Astrocyte (in vitro differentiated cells and primary cell): Measurements from ENCODE around the gene RAC2. TPM values are rescaled to one million over a fixed set of nuclear protein-coding genes. Genes with fewer than 3 reads are reported as not detected.

Source experiments
- DNase-seq: peaks from one replicate; pipeline ENCODE4 v3.0.0-alpha.2; 2010; ENCODE audit warnings: low read depth
- FAIRE-seq: peaks from 2 replicates; lab custom pipeline; 2011; peaks lifted over from hg19 to GRCh38; lab: Jason Lieb, UNC
- H2AFZ ChIP-seq: 2 replicates; pipeline ENCODE4 v1.6.0; 2012; ENCODE audit warnings: low read depth, low read length, inconsistent platforms
- H3K27ac ChIP-seq: 2 replicates; pipeline ENCODE4 v1.5.1; 2011; ENCODE audit warnings: low read depth, low read length, inconsistent platforms
- H3K27me3 ChIP-seq: 2 replicates; pipeline ENCODE4 v1.6.0; 2011; ENCODE audit warnings: low read length, inconsistent platforms; ENCODE audit not compliant: insufficient read depth
- H3K36me3 ChIP-seq: 2 replicates; pipeline ENCODE4 v1.5.1; 2011; ENCODE audit warnings: low read length, inconsistent platforms; ENCODE audit not compliant: insufficient read depth
- H3K4me1 ChIP-seq: 2 replicates; pipeline ENCODE4 v1.5.1; 2011; ENCODE audit warnings: low read length, inconsistent platforms; ENCODE audit not compliant: insufficient read depth
- H3K4me2 ChIP-seq: 2 replicates; pipeline ENCODE4 v1.6.0; 2012; ENCODE audit warnings: low read length, inconsistent platforms
- H3K4me3 ChIP-seq: 2 replicates; pipeline ENCODE4 v1.5.1; 2011; ENCODE audit warnings: low read depth, mild to moderate bottlenecking, low read length, inconsistent platforms; ENCODE audit not compliant: insufficient read depth
- H3K79me2 ChIP-seq: 2 replicates; pipeline ENCODE4 v1.6.0; 2012; ENCODE audit warnings: mild to moderate bottlenecking, low read length, inconsistent platforms; ENCODE audit not compliant: insufficient read depth
- H3K9ac ChIP-seq: 2 replicates; pipeline ENCODE4 v1.6.0; 2012; ENCODE audit warnings: mild to moderate bottlenecking, low read length, inconsistent platforms
- H3K9me3 ChIP-seq: 2 replicates; pipeline ENCODE4 v1.5.1; 2012; ENCODE audit warnings: low read depth, mild to moderate bottlenecking, low read length, inconsistent platforms; ENCODE audit not compliant: insufficient read depth
- H4K20me1 ChIP-seq: 2 replicates; pipeline ENCODE4 v1.6.0; 2012; ENCODE audit warnings: low read length, inconsistent platforms; ENCODE audit not compliant: insufficient read depth
- H3K27ac Mint-ChIP-seq: one replicate; pipeline ENCODE4 v1.8.0; 2021; ENCODE audit warnings: mild to moderate bottlenecking, mixed read lengths; ENCODE audit not compliant: unreplicated experiment
- H3K27me3 Mint-ChIP-seq: one replicate; pipeline ENCODE4 v1.8.0; 2021; ENCODE audit warnings: low read depth, mixed read lengths; ENCODE audit not compliant: unreplicated experiment
- H3K36me3 Mint-ChIP-seq: one replicate; pipeline ENCODE4 v1.8.0; 2021; ENCODE audit warnings: low read depth, mixed read lengths; ENCODE audit not compliant: unreplicated experiment
- H3K4me1 Mint-ChIP-seq: one replicate; pipeline ENCODE4 v1.8.0; 2021; ENCODE audit warnings: low read depth, mixed read lengths; ENCODE audit not compliant: unreplicated experiment
- H3K4me3 Mint-ChIP-seq: one replicate; pipeline ENCODE4 v1.8.0; 2021; ENCODE audit warnings: mild to moderate bottlenecking, moderate library complexity, mixed read lengths; ENCODE audit not compliant: unreplicated experiment
- H3K9me3 Mint-ChIP-seq: one replicate; pipeline ENCODE4 v1.8.0; 2021; ENCODE audit warnings: mild to moderate bottlenecking, mixed read lengths; ENCODE audit not compliant: unreplicated experiment
- EZH2 ChIP-seq: IDR thresholded peaks from 2 replicates; pipeline ENCODE4 v1.6.1; 2012; ENCODE audit warnings: mild to moderate bottlenecking, low read length, inconsistent platforms; ENCODE audit not compliant: insufficient read depth
- total RNA-seq: library from RNA; stranded (reverse); gene quantifications from 2 replicates; pipeline ENCODE4 v1.2.1, GENCODE V29; 2021
- TF ChIP-seq, protein P1 (sequence below): IDR thresholded peaks from 2 replicates; pipeline ENCODE4 v1.5.1; 2011; ENCODE audit warnings: low read depth, mild to moderate bottlenecking, inconsistent platforms, low read length, moderate library complexity; ENCODE audit not compliant: insufficient read depth

Gene RAC2
- total RNA-seq, 1 donor from 2014 or later, result 0.61 TPM

DNA sequence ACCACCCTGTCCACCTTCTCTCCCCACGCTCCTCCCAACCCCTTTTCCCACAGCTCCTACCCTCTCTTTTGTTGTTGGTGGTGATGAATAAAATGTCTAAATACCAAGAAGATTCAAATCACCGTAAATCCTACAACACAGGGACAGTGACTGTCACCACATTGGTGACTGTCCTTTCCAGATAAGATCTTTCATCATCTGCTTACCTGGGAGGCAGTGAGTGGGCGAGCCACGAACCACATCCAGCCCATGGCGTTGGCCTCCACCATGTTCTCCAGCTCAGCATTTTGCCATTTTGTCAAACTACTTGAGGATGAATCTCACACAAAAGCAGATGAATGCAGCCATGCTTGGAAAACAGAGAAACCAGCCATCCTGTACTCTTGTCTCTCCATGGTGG lies 31.6 kb upstream of the RAC2 start:
- no peaks in the 10 kb centered on the region for H3K36me3 Mint-ChIP-seq
- Histone ChIP-seq H3K27me3 (no peaks in the 10 kb centered on the region), H3K36me3 (no peaks in the 10 kb centered on the region), H3K4me3 (no peak overlapping the region), H3K4me2 (no peak overlapping the region), H3K9me3 (peaks cover under 1% of the 10 kb centered on the region), H4K20me1 (no peaks in the 10 kb centered on the region), H3K4me1 (peaks cover 16% of the 10 kb centered on the region), H3K79me2 (no peaks in the 10 kb centered on the region), H2AFZ (no peak overlapping the region), H3K9ac (no peak overlapping the region), H3K27ac (no peak overlapping the region)
- DNase-seq (no peak), FAIRE-seq (no peak)
- peaks cover 3% of the 10 kb centered on the region for H3K9me3 Mint-ChIP-seq
- H3K4me1 Mint-ChIP-seq, result peaks cover 4% of the 10 kb centered on the region
- H3K4me3 Mint-ChIP-seq, result no peak overlapping the region
- H3K27ac Mint-ChIP-seq, result no peak overlapping the region
- H3K27me3 Mint-ChIP-seq, result peaks cover 20% of the 10 kb centered on the region
- TF ChIP-seq, protein P1, sequence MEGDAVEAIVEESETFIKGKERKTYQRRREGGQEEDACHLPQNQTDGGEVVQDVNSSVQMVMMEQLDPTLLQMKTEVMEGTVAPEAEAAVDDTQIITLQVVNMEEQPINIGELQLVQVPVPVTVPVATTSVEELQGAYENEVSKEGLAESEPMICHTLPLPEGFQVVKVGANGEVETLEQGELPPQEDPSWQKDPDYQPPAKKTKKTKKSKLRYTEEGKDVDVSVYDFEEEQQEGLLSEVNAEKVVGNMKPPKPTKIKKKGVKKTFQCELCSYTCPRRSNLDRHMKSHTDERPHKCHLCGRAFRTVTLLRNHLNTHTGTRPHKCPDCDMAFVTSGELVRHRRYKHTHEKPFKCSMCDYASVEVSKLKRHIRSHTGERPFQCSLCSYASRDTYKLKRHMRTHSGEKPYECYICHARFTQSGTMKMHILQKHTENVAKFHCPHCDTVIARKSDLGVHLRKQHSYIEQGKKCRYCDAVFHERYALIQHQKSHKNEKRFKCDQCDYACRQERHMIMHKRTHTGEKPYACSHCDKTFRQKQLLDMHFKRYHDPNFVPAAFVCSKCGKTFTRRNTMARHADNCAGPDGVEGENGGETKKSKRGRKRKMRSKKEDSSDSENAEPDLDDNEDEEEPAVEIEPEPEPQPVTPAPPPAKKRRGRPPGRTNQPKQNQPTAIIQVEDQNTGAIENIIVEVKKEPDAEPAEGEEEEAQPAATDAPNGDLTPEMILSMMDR, result no peak
- TF ChIP-seq EZH2, result no peak

DNA sequence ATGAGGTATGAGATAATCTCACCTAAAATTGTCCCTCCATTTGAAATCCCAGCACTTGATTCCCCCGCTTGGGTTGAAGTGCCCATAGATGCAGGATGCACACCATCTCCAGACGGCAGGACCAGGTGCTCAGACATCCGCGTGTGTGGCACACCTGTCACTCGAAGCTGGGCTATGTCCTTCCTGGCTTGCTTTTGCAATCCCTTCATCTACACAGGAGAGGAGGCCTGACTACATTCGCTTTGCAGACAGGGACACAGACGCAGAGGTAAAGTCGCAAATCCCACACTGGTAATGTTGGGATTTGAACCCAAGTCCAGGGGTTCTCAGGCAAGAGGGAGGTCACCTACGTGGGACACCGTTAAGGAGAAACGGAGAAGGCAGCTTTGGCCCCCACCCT lies 31.1 kb upstream of the RAC2 start:
- Histone ChIP-seq H3K4me2 (no peak overlapping the region), H3K27ac (no peak overlapping the region), H3K4me3 (no peak overlapping the region), H2AFZ (no peak overlapping the region), H3K9me3 (no peaks in the 10 kb centered on the region), H4K20me1 (no peaks in the 10 kb centered on the region), H3K36me3 (no peaks in the 10 kb centered on the region), H3K9ac (no peak overlapping the region), H3K27me3 (no peaks in the 10 kb centered on the region), H3K4me1 (peaks cover 16% of the 10 kb centered on the region), H3K79me2 (no peaks in the 10 kb centered on the region)
- peaks cover 20% of the 10 kb centered on the region for H3K27me3 Mint-ChIP-seq
- DNase-seq (no peak), FAIRE-seq (no peak)
- H3K4me3 Mint-ChIP-seq, result no peak overlapping the region
- no peak overlapping the region for H3K27ac Mint-ChIP-seq
- no peak for TF ChIP-seq EZH2
- TF ChIP-seq, protein P1, result no peak
- H3K9me3 Mint-ChIP-seq, result peaks cover 3% of the 10 kb centered on the region
- H3K4me1 Mint-ChIP-seq, result peaks cover 4% of the 10 kb centered on the region
- H3K36me3 Mint-ChIP-seq, result no peaks in the 10 kb centered on the region

DNA sequence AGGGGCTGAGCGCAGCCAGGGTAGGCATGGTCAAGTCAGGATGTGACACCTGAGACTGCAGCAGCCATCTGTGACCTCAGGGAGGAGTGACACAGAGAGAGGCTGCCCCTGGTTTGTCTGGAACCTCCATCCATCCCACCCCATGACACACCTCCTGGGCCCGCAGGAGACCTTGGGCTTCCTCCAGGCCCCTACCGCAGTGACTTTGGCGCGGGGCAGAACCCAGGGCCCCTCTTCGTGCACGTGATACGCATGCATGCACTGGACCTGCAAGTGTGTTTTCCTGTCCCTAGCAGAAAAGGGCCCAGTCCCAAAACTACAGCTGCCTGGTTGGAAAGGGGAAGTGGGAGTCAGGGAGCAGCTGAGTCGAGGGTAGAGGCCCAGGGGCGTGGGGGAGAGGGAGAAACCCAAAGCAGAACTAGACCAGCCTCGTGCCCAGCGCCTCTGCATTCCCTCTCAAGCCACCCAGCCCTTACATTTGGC lies 30.4 kb upstream of the RAC2 start:
- no peaks in the 10 kb centered on the region for H3K27me3 ChIP-seq
- no peaks in the 10 kb centered on the region for H4K20me1 ChIP-seq
- peaks cover 3% of the 10 kb centered on the region for H3K9me3 Mint-ChIP-seq
- no peaks in the 10 kb centered on the region for H3K9me3 ChIP-seq
- no peak overlapping the region for H3K27ac ChIP-seq
- DNase-seq (no peak), FAIRE-seq (no peak)
- H3K4me1 Mint-ChIP-seq, result peaks cover 4% of the 10 kb centered on the region
- peaks cover 14% of the 10 kb centered on the region for H3K4me1 ChIP-seq
- no peaks in the 10 kb centered on the region for H3K36me3 Mint-ChIP-seq
- peaks cover 20% of the 10 kb centered on the region for H3K27me3 Mint-ChIP-seq
- no peak overlapping the region for H3K4me3 ChIP-seq
- H3K9ac ChIP-seq, result no peak overlapping the region
- H3K4me3 Mint-ChIP-seq, result no peak overlapping the region
- no peak for TF ChIP-seq EZH2
- TF ChIP-seq, protein P1, result no peak
- H3K79me2 ChIP-seq, result no peaks in the 10 kb centered on the region
- H3K27ac Mint-ChIP-seq, result no peak overlapping the region
- no peak overlapping the region for H3K4me2 ChIP-seq
- no peak overlapping the region for H2AFZ ChIP-seq
- no peaks in the 10 kb centered on the region for H3K36me3 ChIP-seq
